HEK293 (cell line): ENCODE data around the gene KRIT1.

Source experiments
- REPIN1 ChIP-seq: fragments of 450-650 bp; formaldehyde crosslinking; IDR thresholded peaks from 2 replicates; pipeline ENCODE4 v1.5.1; 2017; ENCODE audit warnings: missing biosample characterization, missing genetic modification characterization, low read depth
- TF ChIP-seq, protein P1 (sequence below): fragments of 450-650 bp; formaldehyde crosslinking; IDR thresholded peaks from 2 replicates; pipeline ENCODE4 v1.5.1; 2016; ENCODE audit warnings: missing biosample characterization, missing genetic modification characterization

DNA sequence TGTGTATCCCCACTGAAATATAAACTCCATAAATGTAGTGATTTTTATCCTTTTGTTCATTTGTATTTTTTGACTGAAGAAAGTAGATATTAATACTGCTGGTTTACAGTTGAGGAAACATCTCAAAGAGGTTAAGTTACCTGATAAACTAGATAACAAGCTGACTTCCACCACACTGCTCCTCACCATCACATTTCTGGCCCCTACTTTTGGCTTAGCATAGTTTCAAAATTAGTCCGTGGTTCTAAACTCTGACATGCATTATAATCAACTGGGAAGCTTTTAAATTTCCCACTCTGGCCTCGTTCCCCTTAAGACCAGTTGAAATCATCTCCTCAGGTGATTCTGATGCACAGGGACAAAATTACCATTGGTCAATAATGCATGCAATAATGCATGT, 43.6 kb upstream of the KRIT1 start:
- TF ChIP-seq, protein P1, sequence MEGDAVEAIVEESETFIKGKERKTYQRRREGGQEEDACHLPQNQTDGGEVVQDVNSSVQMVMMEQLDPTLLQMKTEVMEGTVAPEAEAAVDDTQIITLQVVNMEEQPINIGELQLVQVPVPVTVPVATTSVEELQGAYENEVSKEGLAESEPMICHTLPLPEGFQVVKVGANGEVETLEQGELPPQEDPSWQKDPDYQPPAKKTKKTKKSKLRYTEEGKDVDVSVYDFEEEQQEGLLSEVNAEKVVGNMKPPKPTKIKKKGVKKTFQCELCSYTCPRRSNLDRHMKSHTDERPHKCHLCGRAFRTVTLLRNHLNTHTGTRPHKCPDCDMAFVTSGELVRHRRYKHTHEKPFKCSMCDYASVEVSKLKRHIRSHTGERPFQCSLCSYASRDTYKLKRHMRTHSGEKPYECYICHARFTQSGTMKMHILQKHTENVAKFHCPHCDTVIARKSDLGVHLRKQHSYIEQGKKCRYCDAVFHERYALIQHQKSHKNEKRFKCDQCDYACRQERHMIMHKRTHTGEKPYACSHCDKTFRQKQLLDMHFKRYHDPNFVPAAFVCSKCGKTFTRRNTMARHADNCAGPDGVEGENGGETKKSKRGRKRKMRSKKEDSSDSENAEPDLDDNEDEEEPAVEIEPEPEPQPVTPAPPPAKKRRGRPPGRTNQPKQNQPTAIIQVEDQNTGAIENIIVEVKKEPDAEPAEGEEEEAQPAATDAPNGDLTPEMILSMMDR (tag by site-specific recombination) = no peak
- no peak for TF ChIP-seq REPIN1 (tag by site-specific recombination)
